ENCODE measurements around the gene GMPR. TPM values are rescaled to one million over a fixed set of nuclear protein-coding genes. Genes with fewer than 3 reads are reported as not detected.

GMPR gene
- total RNA-seq, 1 donor = 4.7 TPM

DNA sequence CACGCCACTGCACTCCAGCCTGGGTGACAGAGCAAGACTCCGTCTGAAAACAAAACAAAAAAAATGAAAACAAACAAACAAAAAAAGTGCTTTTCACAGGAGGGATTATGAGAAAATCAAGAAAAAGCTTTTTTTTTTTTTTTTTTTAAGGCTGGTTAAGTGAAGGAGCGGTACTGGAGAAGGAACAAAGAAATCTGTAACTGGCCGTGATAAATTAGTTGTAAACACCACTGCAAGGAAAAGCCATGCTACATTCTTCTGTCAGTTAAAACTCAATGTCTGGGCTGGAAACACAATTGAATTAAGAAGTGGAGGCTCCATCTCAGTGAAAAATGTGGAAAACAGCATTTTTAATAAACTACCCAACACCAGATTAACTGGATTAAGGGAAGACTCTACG is 6.3 kb upstream of the GMPR start:
- H3K4me3 ChIP-seq (ENCODE audit: low read depth, low read length) = no peak overlapping the region
- TF ChIP-seq, protein P1, sequence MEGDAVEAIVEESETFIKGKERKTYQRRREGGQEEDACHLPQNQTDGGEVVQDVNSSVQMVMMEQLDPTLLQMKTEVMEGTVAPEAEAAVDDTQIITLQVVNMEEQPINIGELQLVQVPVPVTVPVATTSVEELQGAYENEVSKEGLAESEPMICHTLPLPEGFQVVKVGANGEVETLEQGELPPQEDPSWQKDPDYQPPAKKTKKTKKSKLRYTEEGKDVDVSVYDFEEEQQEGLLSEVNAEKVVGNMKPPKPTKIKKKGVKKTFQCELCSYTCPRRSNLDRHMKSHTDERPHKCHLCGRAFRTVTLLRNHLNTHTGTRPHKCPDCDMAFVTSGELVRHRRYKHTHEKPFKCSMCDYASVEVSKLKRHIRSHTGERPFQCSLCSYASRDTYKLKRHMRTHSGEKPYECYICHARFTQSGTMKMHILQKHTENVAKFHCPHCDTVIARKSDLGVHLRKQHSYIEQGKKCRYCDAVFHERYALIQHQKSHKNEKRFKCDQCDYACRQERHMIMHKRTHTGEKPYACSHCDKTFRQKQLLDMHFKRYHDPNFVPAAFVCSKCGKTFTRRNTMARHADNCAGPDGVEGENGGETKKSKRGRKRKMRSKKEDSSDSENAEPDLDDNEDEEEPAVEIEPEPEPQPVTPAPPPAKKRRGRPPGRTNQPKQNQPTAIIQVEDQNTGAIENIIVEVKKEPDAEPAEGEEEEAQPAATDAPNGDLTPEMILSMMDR (IDR thresholded peaks at IDR 0.05; ENCODE audit: insufficient read depth, low read depth, low read length) = no peak

DNA sequence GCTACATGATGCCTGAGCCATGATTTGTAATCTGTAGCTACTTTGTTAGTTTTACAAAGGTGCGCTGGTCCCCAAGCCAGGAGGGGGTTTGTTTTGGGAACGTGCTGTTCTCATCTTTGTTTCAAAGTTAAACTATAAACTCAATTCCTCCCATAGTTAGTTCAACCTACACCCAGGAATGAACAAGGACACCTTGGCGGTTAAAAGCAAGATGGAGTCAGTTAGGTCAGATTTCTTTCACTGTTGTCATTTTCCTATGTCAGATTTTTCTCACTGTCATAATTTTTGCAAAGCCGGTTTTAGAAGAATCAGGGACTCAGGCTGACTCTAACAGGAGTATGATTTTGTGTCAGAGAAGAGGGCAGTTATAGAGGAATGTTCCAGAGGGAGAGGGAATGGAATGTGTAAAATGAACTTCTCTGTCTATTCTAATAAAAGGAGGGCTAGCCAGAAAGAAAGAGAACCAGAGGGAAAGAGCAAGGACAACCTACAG is 2.3 kb upstream of the GMPR start:
- TF ChIP-seq, protein P1 (IDR thresholded peaks at IDR 0.05; ENCODE audit: insufficient read depth, low read depth, low read length) = no peak
- H3K4me3 ChIP-seq (ENCODE audit: low read depth, low read length) = no peak overlapping the region
- peak; percentile 25 for DNase-seq (ENCODE audit: low read depth)

More for the DNA sequence above, 6.3 kb upstream of the GMPR start:
- no peak for DNase-seq (ENCODE audit: low read depth)

- TF ChIP-seq, protein P1 (IDR thresholded peaks at IDR 0.05; ENCODE audit: insufficient read depth, low read depth, low read length) = no peak
- peak; percentile 82 for DNase-seq (ENCODE audit: low read depth)
Measured at GRCh38 chr6:16236631-16237199, 1.7 kb upstream of the GMPR start.

DNA sequence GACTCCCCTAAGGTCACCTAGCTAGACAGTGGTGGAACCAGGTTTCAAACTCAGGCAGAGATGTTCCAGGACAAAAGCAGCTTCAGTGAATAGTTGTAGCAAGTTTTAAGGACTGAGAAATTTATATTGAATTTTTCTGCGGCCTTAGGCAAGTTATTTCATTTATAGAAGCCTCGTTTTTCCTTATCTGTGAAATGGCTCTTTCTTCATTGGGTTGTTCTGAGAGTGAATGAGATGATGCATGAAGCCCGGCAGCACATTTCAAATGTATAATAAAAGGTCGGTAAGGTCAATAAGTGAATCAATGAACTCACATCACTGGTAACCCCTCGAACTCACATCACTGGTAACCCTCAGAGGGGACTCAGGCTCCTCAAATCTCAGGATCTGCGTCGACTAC is 1.1 kb upstream of the GMPR start:
- TF ChIP-seq, protein P1 (IDR thresholded peaks at IDR 0.05; ENCODE audit: insufficient read depth, low read depth, low read length) = no peak
- no peak overlapping the region for H3K4me3 ChIP-seq (ENCODE audit: low read depth, low read length)
- DNase-seq (ENCODE audit: low read depth) = no peak

More at GRCh38 chr6:16236631-16237199, 1.7 kb upstream of the GMPR start:
- H3K4me3 ChIP-seq (ENCODE audit: low read depth, low read length) = peak overlapping the region; percentile 28

DNA sequence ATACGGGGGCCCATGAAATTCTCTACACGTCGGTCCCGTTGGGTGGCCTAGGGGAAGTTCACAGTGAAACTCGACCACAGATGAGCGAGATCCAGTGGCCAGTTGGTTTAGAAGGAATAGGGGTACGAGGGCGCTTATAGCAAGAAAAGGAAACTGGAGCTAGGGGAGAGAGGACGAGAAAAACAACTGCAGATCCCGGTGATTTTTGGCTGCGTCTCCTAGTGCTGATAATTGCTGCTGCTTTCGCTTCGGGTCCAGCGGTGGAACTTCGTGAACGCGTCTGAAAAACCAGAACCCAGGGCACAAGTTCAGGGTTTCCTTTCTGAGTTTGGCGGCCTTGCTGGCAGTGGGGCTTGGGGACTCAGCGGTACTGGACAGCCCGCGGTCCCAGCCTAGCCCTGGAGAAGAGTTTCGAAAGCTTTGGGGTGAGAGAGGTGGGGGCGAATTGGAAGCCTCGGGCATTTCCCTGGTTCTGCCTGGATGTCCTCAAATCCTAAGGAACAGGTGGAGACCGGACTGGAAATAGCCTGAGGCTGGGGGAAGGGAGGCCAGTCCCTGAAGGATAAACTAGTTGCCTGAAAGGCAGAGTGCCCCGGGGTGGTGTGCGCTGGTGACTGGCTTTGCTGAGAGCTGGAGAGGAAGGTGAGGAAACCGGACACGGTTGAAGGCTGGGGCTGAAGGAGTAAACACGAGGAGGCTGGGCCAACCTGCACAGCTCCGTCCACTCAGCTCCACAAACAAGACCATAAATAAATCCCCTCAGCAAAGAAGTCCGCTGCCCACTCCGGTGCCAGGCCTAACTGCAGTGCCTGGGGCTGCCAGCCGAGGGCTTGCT is 793 bp downstream of the GMPR start:
- TF ChIP-seq, protein P1 (IDR thresholded peaks at IDR 0.05; ENCODE audit: insufficient read depth, low read depth, low read length) = peak; percentile 13
- peak; percentile 48 for DNase-seq (ENCODE audit: low read depth)
- peak overlapping the region; percentile 70 for H3K4me3 ChIP-seq (ENCODE audit: low read depth, low read length)

DNA sequence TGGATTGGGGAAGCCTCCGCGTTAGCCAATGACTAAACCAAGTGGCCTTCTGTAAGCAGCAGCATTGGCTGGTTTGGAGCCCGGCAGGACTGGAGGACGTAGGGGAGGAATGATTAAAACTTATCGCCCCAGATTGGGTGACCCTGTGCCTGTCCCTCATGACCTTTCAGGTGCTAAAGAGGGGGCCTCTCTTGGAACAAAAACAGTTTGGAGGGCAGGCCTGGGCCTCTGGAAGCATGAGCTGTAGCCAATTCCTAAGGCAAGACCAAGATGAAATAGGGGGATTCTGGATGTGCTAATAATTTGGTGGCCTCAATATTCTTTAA is 1.4 kb downstream of the GMPR start:
- TF ChIP-seq, protein P1 (IDR thresholded peaks at IDR 0.05; ENCODE audit: insufficient read depth, low read depth, low read length) = no peak
- DNase-seq (ENCODE audit: low read depth) = no peak
- H3K4me3 ChIP-seq (ENCODE audit: low read depth, low read length) = peak overlapping the region; percentile 70
